HG02678 (cell line): ENCODE data around the gene S100PBP.
A peak's percentile ranks its signal among the peaks of the same experiment; 100 is the strongest.

ENCODE experiments used
- ATAC-seq: cut with Tn5 transposase; IDR thresholded peaks from one replicate; pipeline ENCODE4 v1.9.1; 2021; ENCODE audit warnings: mild to moderate bottlenecking, moderate library complexity; ENCODE audit not compliant: unreplicated experiment

S100PBP gene

DNA sequence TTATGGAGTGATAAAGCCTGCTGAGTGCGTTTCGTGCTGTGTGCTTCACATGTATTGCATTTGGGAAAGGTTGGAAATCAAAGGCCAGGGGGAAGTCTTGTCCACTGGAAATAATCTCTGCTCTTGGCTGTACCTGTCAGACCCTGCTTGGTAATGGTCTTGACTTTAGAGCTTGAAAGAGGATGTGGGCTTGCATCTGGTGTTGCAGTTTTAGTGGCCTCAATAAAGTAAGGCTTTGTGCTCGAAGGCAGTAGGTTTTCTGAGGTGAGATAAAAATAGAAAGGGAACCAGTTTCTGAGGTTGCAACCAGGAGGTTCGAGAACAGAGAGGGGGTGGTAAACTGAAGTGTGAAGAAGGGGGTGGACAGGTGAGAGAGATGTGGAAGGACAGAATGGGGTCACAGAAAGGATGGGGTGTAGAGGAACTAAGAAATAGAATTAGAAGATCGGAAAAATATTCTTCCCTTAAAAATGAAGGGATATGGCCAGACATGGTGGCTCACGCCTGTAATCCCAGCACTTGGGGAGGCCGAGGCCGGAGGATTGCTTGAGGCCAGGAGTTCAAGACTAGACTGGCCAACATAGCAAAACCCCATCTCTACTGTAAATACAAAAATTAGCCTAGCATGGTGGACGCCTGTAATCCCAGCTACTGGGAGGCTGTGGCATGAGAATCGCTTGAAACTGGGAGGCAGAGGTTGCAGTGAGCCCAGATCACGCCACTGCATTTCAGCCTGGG lies 1.5 kb downstream of the S100PBP start:
- peak; percentile 50 for ATAC-seq

DNA sequence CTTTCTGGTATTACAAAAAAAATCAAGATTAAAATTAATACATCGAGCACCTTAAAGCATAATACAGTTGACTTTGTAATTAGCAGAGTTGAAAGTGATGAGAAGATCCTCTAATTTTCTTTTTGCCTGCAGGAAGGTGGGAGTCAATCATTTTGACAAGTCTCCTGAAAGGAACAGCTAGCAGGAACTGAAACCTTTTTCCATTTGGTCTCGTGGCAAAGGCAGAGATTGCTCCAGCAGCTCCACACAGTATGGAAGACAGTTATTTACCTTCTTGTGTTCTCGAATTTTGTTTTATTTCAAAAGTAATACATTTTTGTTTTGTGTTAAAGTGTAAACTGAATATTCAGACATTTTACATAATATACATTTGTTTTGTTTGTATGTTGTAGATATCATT lies 7.7 kb downstream of the S100PBP start:
- ATAC-seq, result no peak

DNA sequence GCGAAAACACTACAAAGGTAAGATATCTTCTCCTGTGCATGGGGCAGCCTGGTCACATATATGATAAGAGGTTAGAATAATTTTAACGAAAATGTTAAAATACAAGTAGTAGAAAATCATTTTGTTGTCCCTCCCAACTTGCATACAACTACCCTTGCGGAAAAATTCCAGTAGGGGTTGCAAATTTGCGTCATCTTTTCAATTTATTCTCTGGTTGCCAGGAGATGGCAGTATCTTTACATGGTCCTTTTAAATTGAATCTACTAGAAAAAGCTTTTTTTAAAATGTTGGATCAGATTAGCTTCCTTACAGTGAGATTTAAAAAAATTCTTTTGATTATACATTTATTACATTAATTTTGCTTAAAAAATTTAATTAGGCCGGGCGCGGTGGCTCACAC lies 10.9 kb downstream of the S100PBP start:
- no peak for ATAC-seq

DNA sequence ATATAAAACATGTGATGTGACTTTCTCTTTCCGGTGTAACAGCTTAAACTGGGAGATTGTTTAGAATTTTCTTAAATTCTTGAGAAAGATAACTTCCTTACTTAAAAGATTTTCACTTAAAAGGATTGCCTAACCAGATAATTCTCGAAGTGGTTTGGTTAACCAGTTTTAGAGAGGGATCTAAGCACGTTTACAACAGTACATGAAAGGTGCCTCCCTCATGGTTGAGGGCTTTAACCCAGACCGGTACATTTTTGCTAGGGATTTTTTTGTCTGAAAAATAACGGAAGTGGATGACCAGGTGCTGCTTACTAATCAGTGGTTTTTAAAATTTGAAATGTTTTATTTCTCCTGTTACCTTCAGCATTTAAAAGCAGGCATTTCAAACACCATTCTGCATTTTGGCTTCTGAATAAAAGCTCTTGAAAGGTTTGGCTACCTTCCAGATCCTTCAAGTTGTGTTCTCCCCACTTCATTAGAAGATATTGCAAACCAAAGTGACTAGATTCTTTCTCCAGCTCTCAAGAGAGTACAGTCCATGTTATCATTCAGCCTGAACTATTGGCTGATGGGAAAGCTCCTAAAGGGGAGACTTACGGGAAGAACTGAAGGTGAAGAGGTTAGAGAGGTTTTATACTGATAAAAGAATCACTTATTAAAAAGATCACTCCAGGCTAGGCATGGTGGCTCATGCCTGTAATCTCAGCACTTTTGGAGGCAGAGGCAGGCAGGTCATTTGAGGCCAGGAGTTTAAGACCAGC lies 12.8 kb downstream of the S100PBP start:
- no peak for ATAC-seq

DNA sequence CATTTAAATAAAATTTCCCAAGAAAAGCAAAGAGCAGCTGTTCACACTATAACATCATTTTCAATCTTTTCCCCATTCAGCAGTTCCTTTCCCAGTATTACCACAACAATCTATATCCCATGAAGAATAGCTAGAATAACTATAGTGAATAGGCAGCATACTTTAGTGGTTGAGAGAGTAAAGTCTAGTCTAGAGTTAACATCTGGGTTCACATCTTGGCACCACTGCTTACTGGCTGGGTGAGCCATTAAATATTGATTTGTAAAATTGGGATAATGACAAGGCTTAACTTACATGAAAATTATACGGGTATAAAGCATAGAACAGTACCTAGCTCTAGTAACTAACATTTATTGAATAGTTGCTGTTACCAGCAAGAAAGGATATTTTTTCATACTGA lies 14.4 kb downstream of the S100PBP start:
- no peak for ATAC-seq

DNA sequence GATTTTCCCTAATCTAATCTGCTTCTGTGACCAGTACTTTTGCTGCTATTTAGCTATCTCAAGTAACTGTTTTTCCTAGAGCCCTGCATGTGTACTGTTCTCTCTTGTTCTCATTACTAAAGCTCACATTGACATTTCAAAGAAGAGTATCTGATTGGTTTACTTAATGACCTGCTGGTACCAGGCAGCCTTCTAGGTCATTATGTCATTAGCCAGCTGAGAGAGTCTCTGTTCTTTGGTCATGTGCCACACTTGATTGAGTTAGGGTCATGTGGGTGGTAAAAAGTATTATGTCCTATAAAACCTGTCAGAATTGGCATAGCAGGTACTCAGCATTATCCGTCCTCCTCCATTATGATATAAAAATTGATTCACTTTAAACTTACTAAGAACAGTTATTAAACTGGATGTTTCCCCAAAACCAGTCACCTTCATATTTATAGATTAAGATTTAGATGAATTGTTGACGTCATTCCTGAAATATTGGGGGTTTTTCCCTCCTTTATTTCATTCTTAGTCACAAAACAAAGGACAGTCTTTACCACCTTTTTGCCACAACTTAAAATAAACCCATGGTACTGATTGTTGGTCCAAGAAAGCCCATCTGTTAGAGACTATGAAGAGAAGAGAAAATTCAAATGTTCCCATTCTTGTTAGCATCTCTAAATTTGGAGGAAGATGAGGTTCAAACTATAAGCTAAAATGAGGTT lies 31.1 kb downstream of the S100PBP start:
- no peak for ATAC-seq

- ATAC-seq, result no peak
Observed at GRCh38 chr1:32855861-32856617, 38.6 kb downstream of the S100PBP start.

DNA sequence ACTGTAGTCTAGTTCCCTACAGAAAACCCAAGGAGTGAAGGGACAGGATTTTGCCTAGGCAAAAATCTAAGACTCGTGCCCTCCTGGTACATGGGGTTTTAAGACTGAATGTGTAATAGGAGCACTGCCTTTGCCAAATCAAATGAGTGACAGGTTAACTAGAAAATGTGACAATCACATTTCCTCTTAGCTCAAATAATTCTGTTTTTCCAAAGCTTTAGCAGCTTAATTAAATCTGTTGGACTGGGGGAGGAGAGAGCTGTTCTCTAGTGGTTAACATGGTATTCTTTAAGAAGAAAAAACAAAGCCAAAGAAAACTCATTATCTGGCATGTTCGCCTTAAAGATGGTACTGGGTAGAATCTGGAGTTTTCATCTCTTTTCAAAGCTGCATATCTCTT lies 40.7 kb downstream of the S100PBP start:
- ATAC-seq, result no peak

DNA sequence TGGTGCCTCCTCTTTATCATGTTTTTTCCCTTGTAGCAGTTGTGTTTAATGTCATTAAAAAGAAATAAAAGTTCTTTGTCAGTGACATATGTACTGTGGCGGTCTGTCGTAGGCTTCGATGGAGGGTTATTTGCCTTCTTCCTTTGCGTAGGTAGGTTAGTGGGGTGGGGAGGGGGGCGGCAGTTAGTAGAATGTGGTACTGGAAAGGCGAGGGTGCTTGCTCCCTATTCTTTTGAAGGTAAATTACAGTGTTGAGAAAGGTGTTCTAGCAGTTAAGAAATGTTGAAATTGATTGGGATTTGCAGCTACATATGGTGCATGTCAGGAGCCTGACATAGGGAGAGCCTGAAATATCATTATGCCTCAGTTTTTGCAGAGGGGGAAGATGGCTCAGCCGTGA lies 41.3 kb downstream of the S100PBP start:
- no peak for ATAC-seq

DNA sequence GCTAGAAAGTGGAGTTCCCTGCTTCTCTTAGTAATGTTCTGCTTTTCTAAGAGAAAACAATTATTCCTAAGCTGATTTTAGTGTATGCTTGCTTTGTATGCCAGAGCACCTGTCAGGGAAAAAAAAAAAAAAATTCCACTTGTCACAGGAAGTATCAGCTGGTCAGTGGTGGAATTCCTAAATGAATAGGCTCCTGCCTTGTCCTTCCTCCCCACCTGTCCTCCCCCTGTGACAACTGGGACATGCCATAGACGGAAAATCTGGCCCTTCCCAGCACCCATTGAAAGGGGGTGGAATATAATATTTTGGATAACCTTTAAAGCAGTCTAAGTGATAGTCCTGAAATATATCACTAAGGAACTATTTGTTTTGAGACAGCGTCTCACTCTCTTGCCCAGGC lies 42.5 kb downstream of the S100PBP start:
- ATAC-seq, result no peak

DNA sequence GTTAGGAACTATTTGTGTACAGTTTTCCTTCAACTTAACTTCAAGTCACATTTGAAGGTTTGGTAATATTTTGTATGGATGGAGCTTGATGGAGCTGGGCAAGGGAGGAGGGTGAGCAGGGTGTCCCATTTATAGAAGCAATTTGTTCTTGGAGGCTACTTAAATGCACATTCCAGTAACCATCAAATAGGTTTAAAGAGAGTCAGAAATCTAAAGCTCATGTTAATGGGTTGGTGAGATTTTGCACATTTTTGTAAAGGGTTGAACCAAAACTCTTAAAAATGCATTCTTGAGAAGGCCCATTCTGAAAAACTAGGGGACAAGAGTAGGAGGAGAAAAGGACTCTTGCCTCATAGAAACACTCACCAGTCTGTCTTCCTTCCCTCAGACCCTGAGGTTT lies 43.1 kb downstream of the S100PBP start:
- no peak for ATAC-seq

DNA sequence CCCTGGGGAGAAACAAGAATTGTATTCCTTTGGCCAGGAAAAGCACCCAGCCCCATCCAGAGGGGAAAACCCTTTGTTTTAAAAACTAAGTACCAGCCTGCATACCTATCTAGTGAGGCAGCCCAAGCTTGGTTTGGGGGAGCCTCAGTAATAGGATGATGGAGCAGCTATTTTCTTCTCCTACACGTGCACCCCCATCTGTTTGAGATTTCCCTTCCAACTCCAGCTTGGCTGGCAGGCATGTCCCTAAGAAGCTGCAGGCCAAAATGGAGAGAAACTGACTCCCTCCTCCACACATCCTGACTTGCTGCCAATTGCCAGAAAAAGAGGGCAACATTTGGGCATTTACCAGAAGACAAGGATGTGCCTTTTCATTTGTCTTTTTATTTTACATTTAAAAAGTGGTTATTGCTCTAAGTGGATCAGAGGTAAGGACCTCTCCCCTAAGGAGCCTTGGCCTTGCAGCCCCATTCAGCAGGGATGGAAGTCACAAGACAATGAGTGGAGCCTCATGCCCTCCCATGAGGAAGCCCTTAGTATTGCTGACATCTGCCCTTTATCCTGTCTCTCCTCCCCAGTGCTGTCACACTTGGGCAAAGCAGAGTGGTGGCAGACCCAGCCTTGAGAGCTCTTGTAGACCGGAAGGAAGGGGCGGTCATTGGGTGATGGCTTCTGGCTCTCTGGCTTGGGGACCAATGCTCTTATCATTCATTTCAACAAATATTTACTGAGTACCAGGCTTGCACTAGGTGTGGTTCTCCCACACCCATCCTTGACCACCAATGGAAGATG lies 44.6 kb downstream of the S100PBP start:
- ATAC-seq, result no peak

GRCh38 chr1:32863218-32863880 lies 45.9 kb downstream of the S100PBP start:
- ATAC-seq, result no peak

GRCh38 chr1:32863881-32864245 lies 46.4 kb downstream of the S100PBP start:
- ATAC-seq, result no peak

DNA sequence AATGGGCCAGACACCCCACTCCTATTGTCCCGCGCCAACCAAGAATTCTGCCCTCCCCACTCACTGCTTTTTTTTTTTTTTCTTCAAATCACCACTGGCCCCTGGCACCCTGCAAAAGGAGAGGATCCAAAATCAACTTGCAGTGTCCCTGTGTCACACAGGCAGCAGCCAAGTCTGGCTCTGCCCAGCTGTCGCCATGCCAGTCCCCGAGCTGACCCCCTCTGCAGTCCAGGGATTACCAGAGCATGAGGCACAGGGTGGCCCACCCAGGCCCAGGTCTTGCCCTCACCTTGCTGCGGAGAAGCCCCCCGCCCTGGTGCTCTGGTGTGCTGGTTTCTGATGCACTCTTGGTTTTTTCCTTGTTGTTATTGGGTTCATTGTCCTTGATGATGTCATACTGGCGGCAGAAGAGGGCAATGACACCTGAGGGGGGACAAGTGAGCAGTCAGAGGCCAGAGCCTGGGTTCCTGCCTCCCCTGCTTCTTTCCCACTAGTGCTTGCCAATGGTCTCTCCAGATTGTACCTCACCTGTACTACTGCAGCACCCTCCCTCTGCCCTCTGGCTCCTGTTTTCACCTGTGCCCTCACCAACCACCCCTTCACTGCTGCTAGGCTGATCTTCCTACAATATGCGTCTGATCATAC lies 47.0 kb downstream of the S100PBP start:
- no peak for ATAC-seq

DNA sequence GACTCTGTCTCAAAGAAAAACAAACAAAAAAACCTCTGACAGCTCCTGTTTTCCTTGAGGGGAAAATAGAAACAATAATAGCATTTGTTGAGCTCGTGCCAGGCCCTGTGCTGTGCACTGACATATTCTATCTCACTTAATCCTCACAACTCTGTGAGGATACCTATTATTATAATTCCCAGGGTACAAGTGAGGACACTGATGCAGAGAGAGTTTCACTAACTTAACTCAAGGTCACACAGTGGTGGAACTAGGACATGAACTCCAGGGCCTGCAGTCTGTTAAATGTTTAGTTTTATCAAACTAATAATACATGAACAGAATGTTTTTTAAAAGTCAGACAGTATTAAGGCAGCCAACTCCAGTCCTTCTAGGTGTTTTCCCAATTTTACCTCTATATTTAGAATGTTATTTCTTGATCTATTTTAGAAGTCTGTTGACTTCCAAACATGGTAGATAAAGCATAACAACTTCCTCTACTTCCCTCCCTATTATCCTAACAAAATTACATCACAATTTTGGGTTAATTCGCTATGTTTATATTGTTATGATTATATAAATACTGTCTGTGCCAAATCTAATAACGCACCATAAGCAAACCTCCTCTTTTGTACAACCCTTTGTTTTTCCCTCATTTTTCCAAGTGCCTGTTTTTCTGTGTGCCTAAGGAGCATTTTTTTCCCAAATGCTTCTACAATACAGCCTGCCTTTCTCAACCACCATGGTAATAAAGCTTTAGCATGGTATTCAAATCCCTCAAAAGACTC lies 48.4 kb downstream of the S100PBP start:
- ATAC-seq, result no peak

- ATAC-seq, result no peak
Observed at GRCh38 chr1:32867151-32867550, 49.7 kb downstream of the S100PBP start.

GRCh38 chr1:32867671-32868070 lies 50.2 kb downstream of the S100PBP start:
- ATAC-seq, result no peak

DNA sequence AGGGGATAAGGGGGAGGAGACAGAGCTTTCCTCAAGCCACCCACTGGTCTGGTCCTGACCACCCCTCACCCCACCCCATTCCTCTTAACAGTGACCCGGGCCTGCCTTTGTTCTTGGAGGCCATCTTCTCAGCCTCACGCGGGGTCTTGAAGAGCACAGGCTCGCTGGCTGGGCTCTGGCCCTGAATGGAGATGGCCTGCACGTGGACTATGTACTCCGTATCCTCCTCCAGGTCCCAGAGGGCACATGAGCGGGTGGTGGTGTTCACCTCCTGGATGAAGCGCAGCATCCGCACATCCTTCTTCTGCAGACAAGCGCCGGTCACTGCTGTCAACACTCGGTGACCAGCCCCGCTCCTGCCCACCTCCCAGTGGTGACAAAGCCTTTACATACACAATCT lies 50.6 kb downstream of the S100PBP start:
- ATAC-seq, result no peak
